Dedifferentiated amniotic fluid mesenchymal stem cell (primary cell): Measurements from ENCODE around the gene RUNDC3A.

Experiments used
- DNase-seq: peaks from one replicate; pipeline ENCODE4 v3.0.0-alpha.2; 2016; ENCODE audit errors: extremely low spot score

The RUNDC3A gene

GRCh38 chr17:44283344-44284023 lies 24.9 kb upstream of the RUNDC3A start:
- DNase-seq: no peak

DNA sequence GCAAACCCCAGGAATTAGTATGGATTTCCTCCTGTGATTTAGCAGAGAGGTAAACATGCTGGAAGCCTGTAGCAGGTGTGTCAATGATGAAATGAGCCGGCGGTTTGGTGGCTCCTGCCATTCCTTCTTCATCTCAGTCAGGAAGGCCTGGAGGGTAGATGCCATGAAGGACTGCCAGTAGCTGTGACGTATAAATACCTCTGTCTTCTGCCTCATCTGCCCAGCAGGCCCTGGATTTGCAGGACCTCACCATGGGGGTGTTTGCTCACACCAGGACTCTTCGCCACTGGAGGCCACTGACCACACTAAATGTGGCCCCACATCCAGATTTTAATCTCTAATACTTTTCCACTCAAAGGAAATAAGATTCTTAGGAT lies 24.4 kb upstream of the RUNDC3A start:
- DNase-seq: no peak

DNA sequence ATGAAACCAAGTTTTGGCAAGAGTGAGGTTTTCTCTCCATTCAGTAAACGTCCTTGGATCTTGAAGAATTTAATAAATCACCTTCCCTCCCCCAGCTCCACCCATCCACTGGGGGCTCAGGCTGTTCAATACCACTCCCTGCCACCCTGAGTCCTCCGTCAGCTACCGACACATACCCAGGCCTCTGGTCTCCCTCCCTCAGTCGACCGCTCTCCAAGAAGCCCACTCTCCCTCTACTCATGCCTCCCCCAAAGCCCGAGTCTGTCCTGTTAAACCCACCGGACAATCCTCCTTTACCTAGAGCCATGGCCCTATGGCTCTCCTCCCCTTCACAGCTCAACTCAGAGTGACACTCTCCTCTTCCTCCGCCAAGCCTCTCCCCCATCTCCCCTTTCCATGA lies 20.8 kb upstream of the RUNDC3A start:
- DNase-seq: no peak

GRCh38 chr17:44293509-44294226 lies 14.7 kb upstream of the RUNDC3A start:
- no peak for DNase-seq

- no peak for DNase-seq
Measured at GRCh38 chr17:44297975-44298374, 10.4 kb upstream of the RUNDC3A start.

DNA sequence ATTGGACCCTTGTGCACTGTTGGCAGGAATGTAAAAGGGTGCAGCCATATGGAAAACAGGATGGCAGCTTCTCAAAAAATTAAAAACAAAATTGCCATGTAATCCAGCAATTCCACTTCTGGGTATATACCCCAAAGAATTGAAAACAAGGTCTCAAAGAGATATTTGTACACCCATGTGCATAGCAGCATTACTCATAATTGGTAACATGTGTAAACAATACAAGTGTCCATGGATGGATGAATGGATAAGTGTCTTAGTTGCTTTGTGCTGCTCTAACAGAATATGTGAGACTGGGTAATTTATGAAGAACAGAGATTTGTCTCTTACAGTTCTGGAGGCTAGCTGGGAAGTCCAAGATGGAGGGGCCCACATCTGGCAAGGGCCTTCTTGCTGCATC lies 3.8 kb upstream of the RUNDC3A start:
- DNase-seq: no peak

GRCh38 chr17:44307387-44308186 lies 814 bp upstream of the RUNDC3A start:
- no peak for DNase-seq

- DNase-seq: no peak
Measured at GRCh38 chr17:44308865-44309264, 464 bp downstream of the RUNDC3A start.

DNA sequence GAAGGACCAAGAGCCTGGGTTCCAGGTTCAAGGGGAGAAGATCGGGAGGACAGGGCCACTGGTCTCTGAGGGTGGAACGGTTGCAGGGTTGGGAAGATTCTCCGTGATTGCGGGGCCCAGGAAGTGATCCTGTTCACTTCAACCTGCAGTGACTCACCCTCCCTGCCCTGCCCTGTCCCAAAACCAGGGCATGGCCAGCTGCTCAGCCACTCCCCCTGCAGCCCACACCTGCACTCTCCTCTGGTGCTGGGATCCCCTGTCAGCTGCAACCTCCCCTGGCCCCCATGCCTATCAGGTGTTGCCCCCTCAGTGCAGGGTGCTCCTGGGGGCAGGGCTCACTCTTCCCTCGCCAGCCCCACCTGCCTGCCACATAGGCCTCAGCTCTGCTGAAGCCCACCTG lies 1.1 kb downstream of the RUNDC3A start:
- no peak for DNase-seq

GRCh38 chr17:44310188-44310587 lies 1.8 kb downstream of the RUNDC3A start:
- no peak for DNase-seq

GRCh38 chr17:44310609-44311376 lies 2.4 kb downstream of the RUNDC3A start:
- no peak for DNase-seq

DNA sequence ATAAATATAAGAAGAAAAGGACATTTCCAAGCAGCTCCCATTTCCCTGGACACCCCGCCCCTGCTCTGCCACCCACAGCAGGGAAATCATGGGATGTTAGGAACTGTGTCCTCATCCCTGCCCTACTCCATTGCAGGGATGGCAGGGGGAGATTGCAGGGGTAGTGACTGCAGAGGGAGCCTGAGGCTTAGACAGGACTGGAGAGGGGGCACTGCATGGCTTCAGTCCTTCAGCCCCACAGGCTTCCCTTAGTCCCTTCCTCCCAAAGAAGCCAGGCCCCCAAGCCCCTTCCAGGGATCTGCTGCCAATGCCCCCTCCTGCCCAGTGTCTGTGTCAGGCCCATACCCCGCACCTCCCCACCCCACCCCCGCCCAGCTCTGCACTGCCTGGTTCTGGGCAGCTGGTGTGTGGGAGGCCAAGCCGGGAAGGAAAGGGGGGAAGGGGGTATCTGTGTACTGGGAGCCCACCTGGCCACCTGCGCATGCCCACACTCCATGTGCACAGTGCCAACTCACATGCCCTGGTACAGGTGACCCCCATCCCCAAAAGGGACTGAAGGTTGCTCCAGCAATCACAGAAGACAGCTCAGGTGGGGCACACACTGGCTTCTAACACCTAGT lies 3.3 kb downstream of the RUNDC3A start:
- no peak for DNase-seq

DNA sequence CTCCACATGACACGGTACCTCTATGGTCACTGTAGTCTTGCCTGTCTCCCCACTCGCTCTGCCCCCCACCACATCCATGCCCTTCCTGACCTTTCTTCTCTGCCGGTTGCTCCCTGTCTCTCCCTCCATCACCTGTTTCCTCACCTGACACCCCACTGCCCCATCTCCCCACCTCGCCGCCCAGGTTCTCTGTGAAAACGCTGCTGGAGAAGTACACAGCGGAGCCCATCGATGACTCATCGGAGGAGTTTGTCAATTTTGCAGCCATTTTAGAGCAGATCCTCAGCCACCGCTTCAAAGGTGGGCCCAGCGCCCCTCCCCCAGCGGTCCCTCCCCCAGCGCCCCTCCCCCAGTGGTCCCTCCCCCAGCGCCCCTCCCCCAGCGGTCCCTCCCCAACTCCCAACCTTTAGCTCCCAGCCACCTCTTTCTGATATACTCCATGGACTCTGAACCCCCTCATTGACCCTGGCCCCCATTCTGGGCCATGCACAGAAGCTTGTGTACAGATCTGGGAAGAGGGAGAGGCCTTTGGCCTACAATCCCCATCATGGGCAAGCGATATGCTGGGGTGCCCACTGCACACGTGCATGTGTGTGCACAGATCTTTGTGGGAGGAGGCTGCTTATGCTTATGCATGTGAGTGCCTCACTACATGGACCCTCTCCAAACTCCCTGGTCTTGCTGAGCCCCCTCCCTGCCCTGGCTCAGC lies 4.1 kb downstream of the RUNDC3A start:
- DNase-seq: no peak

- no peak for DNase-seq
Measured at GRCh38 chr17:44314031-44314430, 5.6 kb downstream of the RUNDC3A start.

GRCh38 chr17:44314524-44314868 lies 6.1 kb downstream of the RUNDC3A start:
- no peak for DNase-seq

DNA sequence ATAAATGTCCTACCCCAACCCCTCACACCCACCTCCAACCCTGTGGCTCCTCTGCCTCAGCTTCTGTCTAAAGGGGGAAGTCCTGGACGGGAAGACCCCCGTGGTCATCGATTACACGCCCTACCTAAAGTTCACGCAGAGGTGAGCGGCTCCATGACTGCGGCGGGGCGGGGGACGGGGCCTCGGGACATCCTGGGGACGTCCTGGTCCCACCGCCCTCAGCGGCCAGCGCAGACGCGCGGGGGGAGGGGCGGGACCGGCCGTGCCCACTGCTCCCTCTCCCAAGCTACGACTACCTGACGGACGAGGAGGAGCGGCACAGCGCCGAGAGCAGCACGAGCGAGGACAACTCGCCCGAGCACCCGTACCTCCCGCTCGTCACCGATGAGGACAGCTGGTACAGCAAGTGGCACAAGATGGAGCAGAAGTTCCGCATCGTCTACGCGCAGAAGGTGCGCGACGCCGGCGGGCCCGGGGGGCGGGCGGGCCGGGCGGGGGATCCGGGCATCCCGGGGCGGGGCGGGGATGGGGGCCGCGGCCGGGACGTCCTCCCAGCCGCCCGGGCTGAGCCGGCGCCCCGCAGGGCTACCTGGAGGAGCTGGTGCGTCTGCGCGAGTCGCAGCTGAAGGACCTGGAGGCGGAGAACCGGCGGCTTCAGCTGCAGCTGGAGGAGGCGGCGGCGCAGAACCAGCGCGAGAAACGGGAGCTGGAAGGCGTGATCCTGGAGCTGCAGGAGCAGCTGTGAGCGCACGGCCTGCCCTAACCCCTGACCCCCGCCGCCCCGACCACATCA lies 6.7 kb downstream of the RUNDC3A start:
- no peak for DNase-seq

DNA sequence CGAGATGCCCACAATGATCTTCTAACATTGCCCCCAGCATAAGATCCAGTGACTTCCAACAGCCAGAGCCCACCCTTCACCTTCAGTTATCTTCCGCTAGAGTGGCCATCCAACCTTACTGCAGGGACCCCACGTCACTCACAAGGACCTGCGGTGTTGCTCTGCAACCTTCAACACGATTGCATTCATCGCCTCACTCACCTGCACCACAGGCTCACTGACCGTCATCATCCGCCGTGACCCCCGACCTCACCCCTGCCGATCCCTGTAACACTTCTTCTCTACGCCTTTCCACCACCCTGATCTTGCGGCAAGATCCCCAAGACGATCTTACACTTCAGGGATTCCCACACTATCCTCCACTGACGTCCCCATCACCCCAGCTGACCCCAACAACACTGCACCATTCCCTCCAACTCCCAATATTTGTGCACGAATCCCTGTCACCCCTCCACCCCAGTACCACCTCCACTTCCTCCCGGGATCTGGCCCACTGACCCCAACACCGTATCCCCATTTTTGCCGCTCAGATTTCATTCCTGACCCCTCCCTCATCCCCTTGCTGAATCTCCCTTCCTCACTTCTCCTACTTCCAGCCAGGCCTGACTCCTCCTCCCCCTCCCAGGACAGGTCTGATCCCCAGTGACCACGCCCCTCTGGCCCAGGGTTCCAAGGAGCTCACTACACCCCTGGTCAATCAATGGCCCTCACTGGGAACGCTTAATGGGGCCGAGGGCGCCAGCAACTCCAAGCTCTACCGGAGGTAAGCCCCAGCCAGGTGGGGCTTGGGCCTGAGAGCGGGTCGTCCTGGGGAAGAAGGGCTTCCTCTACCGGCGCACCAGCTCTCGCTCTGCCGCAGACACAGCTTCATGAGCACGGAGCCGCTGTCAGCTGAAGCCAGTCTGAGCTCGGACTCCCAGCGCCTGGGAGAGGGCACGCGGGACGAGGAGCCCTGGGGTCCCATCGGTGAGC lies 7.6 kb downstream of the RUNDC3A start:
- DNase-seq: no peak

GRCh38 chr17:44317545-44317944 lies 9.1 kb downstream of the RUNDC3A start:
- DNase-seq: no peak
